Dedifferentiated amniotic fluid mesenchymal stem cell (primary cell): Measurements from ENCODE around the gene DISP3.
"Not testable (repeated sequence)": the region's sequence is repeated elsewhere in the genome, so short reads cannot be mapped to it uniquely, and the experiment has no call there.

Experiments
- DNase-seq: peaks from one replicate; pipeline ENCODE4 v3.0.0-alpha.2; 2016; ENCODE audit errors: extremely low spot score

DISP3 gene

DNA sequence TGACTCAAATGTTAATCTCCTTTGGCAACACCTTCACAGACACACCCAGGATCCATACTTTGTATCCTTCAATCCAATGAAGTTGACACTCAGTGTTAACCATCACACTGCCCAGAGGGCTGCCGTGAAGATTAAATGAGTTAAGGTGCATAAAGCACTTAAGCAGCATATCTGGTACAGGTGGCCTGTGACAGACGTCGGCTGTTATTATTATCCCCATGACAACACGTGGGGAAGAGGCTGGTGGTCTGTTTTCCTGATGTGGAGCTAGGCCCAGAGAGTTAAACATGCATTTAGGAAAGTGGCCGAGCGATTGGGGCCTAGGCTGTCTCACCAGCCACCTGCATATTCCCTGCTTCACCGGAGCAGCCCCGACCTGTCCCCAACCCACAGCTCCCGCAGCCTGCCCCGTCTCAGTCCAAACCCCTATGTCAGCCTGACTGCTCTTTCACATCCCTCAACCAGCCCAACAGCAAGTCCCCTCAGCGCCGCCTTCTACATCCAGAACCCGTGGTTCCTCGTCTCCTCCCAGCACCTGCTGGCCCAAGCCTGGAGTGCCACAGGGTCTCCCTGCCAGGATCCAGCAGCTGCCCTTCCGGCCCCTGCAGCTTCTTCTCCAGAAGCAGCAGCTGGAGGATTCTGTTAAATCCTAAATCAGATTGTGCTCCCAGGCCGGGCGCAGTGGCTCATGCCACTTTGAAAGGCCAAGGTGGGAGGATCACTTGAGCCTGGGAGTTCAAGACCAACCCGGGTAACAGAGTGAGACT is 97.3 kb downstream of the DISP3 start:
- no peak for DNase-seq

GRCh38 chr1:11578004-11578403 is 99.0 kb downstream of the DISP3 start:
- no peak for DNase-seq

GRCh38 chr1:11579506-11579905 is 100.6 kb downstream of the DISP3 start:
- DNase-seq, result no peak

DNA sequence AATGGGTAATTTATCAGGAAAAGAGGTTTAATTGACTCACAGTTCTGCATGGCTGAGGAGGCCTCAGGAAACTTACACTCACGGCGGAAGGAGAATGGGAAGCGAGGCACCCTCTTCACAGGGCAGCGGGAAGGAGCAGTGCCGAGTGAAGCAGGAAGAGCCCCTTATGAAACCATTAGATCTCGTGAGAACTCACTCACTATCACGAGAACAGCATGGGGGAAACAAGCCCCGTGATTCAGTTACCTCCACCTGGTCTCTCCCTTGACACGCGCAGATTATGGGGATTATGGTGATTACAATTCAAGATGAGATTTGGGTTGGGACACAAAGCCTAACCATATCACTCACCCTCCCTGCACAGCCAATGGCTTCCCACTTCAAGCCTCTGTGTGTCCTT is 101.1 kb downstream of the DISP3 start:
- DNase-seq, result not testable (repeated sequence)

GRCh38 chr1:11581445-11581991 is 102.6 kb downstream of the DISP3 start:
- no peak for DNase-seq

DNA sequence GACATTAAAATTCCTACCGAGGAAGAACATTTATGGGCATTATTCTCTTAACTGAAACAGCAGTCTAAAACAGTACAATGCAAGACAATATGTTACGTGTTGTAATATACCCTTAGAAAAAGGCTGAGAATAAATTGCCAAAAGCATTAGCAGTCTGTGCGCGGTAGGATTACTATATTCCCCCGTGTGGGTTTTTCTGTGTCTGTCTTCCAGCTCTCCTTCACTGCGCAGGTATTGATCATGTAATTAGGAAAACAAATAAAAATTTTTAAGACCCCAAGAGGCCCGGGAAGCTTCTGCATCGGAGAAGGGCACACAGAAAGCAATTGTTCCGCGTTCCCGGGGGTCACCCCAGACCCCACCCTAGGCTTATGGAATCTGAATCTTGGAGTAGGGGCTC is 106.4 kb downstream of the DISP3 start:
- DNase-seq, result no peak
